GM23338 (cell line): ENCODE measurements around the gene CD69. TPM values are rescaled to one million over a fixed set of nuclear protein-coding genes. Genes with fewer than 3 reads are reported as not detected.

Source experiments
- ATAC-seq: fragments of 200-7000 bp; cut with Tn5 transposase; 3 replicates; pipeline ENCODE4 v1.9.1; 2020
- DNase-seq: peaks from one replicate; pipeline ENCODE4 v3.0.0-alpha.2; 2015; ENCODE audit warnings: low spot score
- H2AFZ ChIP-seq: fragments of 200-600 bp; sonication (generic); 2 replicates; pipeline ENCODE4 v1.8.0; 2016; ENCODE audit warnings: antibody characterized with exemption, mild to moderate bottlenecking, moderate library complexity
- H3F3A ChIP-seq: fragments of 200-600 bp; sonication (generic); replicated peaks from 2 replicates; pipeline ENCODE4 v1.8.0; 2017; ENCODE audit warnings: antibody characterized with exemption, mixed run types, low read depth
- H3K27ac ChIP-seq: fragments of 200-600 bp; sonication (generic); 2 replicates; pipeline ENCODE4 v1.6.1; 2016; ENCODE audit warnings: low read depth
- H3K27me3 ChIP-seq: fragments of 200-600 bp; sonication (generic); 2 replicates; pipeline ENCODE4 v1.8.0; 2016; ENCODE audit warnings: mild to moderate bottlenecking, mixed run types, moderate library complexity; ENCODE audit not compliant: insufficient read depth
- H3K36me3 ChIP-seq: fragments of 200-600 bp; sonication (generic); 2 replicates; pipeline ENCODE4 v1.8.0; 2016; ENCODE audit warnings: mild to moderate bottlenecking; ENCODE audit not compliant: insufficient read depth
- H3K4me1 ChIP-seq: fragments of 200-600 bp; sonication (generic); 2 replicates; pipeline ENCODE4 v1.8.0; 2016; ENCODE audit warnings: mild to moderate bottlenecking, moderate library complexity; ENCODE audit not compliant: insufficient read depth
- H3K4me2 ChIP-seq: fragments of 200-600 bp; sonication (generic); 2 replicates; pipeline ENCODE4 v1.7.1; 2017; ENCODE audit warnings: mixed run types
- H3K4me3 ChIP-seq: fragments of 200-600 bp; sonication (generic); 2 replicates; pipeline ENCODE4 v1.6.1; 2016; ENCODE audit warnings: mixed run types
- H3K79me2 ChIP-seq: fragments of 200-600 bp; sonication (generic); replicated peaks from 2 replicates; pipeline ENCODE4 v1.8.0; 2017; ENCODE audit warnings: mild to moderate bottlenecking; ENCODE audit not compliant: insufficient read depth
- H3K9me2 ChIP-seq: fragments of 200-600 bp; sonication (generic); 2 replicates; pipeline ENCODE4 v1.8.0; 2017; ENCODE audit not compliant: insufficient read depth
- H4K20me1 ChIP-seq: fragments of 200-600 bp; sonication (generic); replicated peaks from 2 replicates; pipeline ENCODE4 v1.8.0; 2017; ENCODE audit warnings: mild to moderate bottlenecking; ENCODE audit not compliant: insufficient read depth
- H3K27ac Mint-ChIP-seq: 2 replicates; pipeline ENCODE4 v1.8.0; 2020; ENCODE audit warnings: inconsistent platforms, mild to moderate bottlenecking, moderate library complexity, mixed read lengths
- H3K27me3 Mint-ChIP-seq: 3 replicates; pipeline ENCODE4 v1.8.0; 2022; ENCODE audit warnings: low read depth, mild to moderate bottlenecking, moderate library complexity, mixed read lengths, inconsistent platforms; ENCODE audit not compliant: insufficient read depth, poor library complexity
- H3K36me3 Mint-ChIP-seq: 3 replicates; pipeline ENCODE4 v1.8.0; 2021; ENCODE audit warnings: low read depth, mild to moderate bottlenecking, inconsistent platforms, moderate library complexity, mixed read lengths
- H3K4me1 Mint-ChIP-seq: 3 replicates; pipeline ENCODE4 v1.8.0; 2020; ENCODE audit warnings: mild to moderate bottlenecking, inconsistent platforms, mixed read lengths
- H3K4me3 Mint-ChIP-seq: 3 replicates; pipeline ENCODE4 v1.8.0; 2021; ENCODE audit warnings: moderate library complexity, mild to moderate bottlenecking, inconsistent platforms, mixed read lengths
- H3K9me3 Mint-ChIP-seq: 3 replicates; pipeline ENCODE4 v1.8.0; 2020; ENCODE audit warnings: moderate library complexity, mild to moderate bottlenecking, inconsistent platforms, mixed read lengths
- CREB1 ChIP-seq: fragments of 250-450 bp; sonication (Bioruptor Pico); IDR thresholded peaks from 2 replicates; pipeline ENCODE4 v1.5.0; 2020; ENCODE audit warnings: low read depth, mild to moderate bottlenecking, moderate library complexity
- CTCF ChIP-seq, 2 experiments: fragments of 200-600 bp in 1 of 2; sonication (generic) in 1 of 2; conservative IDR thresholded peaks; 2 replicates each; pipeline versions ENCODE4 v1.5.1 to v1.6.1; 2016 to 2017; ENCODE audit warnings: antibody characterized with exemption in 2 of 2, low read depth in 2 of 2, mild to moderate bottlenecking in 2 of 2, moderate library complexity in 1 of 2
- ETS1 ChIP-seq: IDR thresholded peaks from 2 replicates; pipeline ENCODE4 v1.6.1; 2016; ENCODE audit warnings: antibody characterized with exemption
- EZH2 ChIP-seq: fragments of 200-600 bp; sonication (generic); IDR thresholded peaks from one replicate; pipeline ENCODE4 v1.8.0; 2017; ENCODE audit warnings: antibody characterized with exemption, mild to moderate bottlenecking, low read depth; ENCODE audit not compliant: unreplicated experiment
- EZH2phosphoT487 ChIP-seq: fragments of 200-600 bp; sonication (generic); IDR thresholded peaks from one replicate; pipeline ENCODE4 v1.8.1; 2018; ENCODE audit warnings: antibody characterized with exemption; ENCODE audit not compliant: unreplicated experiment
- NANOG ChIP-seq: IDR thresholded peaks from 2 replicates; pipeline ENCODE4 v1.6.1; 2016; ENCODE audit warnings: antibody characterized with exemption, borderline replicate concordance
- POLR2AphosphoS5 ChIP-seq: IDR thresholded peaks from 2 replicates; pipeline ENCODE4 v1.6.1; 2016; ENCODE audit warnings: antibody characterized with exemption, low read depth
- REST ChIP-seq: IDR thresholded peaks from one replicate; pipeline ENCODE4 v1.6.1; 2018; ENCODE audit warnings: antibody characterized with exemption; ENCODE audit not compliant: unreplicated experiment
- ZNF114 ChIP-seq: fragments of 250-450 bp; sonication (Bioruptor Pico); IDR thresholded peaks from 2 replicates; pipeline ENCODE4 v1.5.0; 2020; ENCODE audit warnings: mild to moderate bottlenecking, moderate library complexity
- ZNF331 ChIP-seq: fragments of 250-450 bp; sonication (Bioruptor Pico); IDR thresholded peaks from 2 replicates; pipeline ENCODE4 v1.5.0; 2020; ENCODE audit warnings: low read depth, mild to moderate bottlenecking, moderate library complexity
- ZNF462 ChIP-seq: fragments of 250-450 bp; sonication (Bioruptor Pico); IDR thresholded peaks from 2 replicates; pipeline ENCODE4 v1.5.0; 2020; ENCODE audit warnings: mild to moderate bottlenecking, moderate library complexity
- polyA plus RNA-seq: library from polyadenylated mRNA; unstranded; fragments of >200 nt; fragmentation: Nextera tagmentation; extraction: Ambion mirVana; gene quantifications from 2 replicates; pipeline ENCODE4 v1.2.1, GENCODE V29; 2016
- total RNA-seq: library from RNA; depleted of rRNA; stranded (reverse); fragments of >200 nt; shearing (Covaris generic); gene quantifications from 2 replicates; pipeline ENCODE4 v1.2.3, GENCODE V29; 2014

CD69 gene
- total and polyA plus RNA-seq, 2 experiments from 2014 or later = not detected

GRCh38 chr12:9793779-9794395 lies 33.2 kb upstream of the CD69 start:
- Histone ChIP-seq H4K20me1 (no peaks in the 10 kb centered on the region), H3K36me3 (no peaks in the 10 kb centered on the region), H3K9me2 (no peaks in the 10 kb centered on the region), H3F3A (no peaks in the 10 kb centered on the region), H3K4me1 (peaks cover 22% of the 10 kb centered on the region; the same call in 1 of the 2 replicates), H2AFZ (no peak overlapping the region), H3K27ac (no peak overlapping the region), H3K4me3 (no peak overlapping the region), H3K27me3 (no peaks in the 10 kb centered on the region), H3K4me2 (no peak overlapping the region), H3K79me2 (no peaks in the 10 kb centered on the region)
- DNase-seq (no peak), ATAC-seq (no peak)
- peaks cover 12% of the 10 kb centered on the region for H3K9me3 Mint-ChIP-seq
- H3K27me3 Mint-ChIP-seq = no peaks in the 10 kb centered on the region
- H3K4me3 Mint-ChIP-seq = no peak overlapping the region
- H3K27ac Mint-ChIP-seq = no peak overlapping the region; the same call in 1 of the 2 replicates
- peaks cover 29% of the 10 kb centered on the region for H3K4me1 Mint-ChIP-seq
- TF ChIP-seq ZNF331 (CRISPR knock-in tag) (no peak), NANOG (no peak), CTCF (conservative IDR thresholded peaks at IDR 0.05; ENCODE audit: low read depth in 2 of 2) (no peak), REST (no peak), POLR2AphosphoS5 (no peak), EZH2 (no peak), EZH2phosphoT487 (no peak), CREB1 (CRISPR knock-in tag) (no peak), ZNF114 (CRISPR knock-in tag) (no peak), ETS1 (no peak), ZNF462 (CRISPR knock-in tag) (no peak)
- H3K36me3 Mint-ChIP-seq = peaks cover 13% of the 10 kb centered on the region; the same call in 2 of the 3 replicates
